HG03469 (cell line): ENCODE data around the gene RAB3A.
"Not testable (repeated sequence)": the region's sequence is repeated elsewhere in the genome, so short reads cannot be mapped to it uniquely, and the experiment has no call there.

Experiments
- ATAC-seq: cut with Tn5 transposase; IDR thresholded peaks from one replicate; pipeline ENCODE4 v1.9.1; 2021; ENCODE audit warnings: mild to moderate bottlenecking, moderate library complexity, moderate number of reproducible peaks; ENCODE audit not compliant: unreplicated experiment

RAB3A gene

DNA sequence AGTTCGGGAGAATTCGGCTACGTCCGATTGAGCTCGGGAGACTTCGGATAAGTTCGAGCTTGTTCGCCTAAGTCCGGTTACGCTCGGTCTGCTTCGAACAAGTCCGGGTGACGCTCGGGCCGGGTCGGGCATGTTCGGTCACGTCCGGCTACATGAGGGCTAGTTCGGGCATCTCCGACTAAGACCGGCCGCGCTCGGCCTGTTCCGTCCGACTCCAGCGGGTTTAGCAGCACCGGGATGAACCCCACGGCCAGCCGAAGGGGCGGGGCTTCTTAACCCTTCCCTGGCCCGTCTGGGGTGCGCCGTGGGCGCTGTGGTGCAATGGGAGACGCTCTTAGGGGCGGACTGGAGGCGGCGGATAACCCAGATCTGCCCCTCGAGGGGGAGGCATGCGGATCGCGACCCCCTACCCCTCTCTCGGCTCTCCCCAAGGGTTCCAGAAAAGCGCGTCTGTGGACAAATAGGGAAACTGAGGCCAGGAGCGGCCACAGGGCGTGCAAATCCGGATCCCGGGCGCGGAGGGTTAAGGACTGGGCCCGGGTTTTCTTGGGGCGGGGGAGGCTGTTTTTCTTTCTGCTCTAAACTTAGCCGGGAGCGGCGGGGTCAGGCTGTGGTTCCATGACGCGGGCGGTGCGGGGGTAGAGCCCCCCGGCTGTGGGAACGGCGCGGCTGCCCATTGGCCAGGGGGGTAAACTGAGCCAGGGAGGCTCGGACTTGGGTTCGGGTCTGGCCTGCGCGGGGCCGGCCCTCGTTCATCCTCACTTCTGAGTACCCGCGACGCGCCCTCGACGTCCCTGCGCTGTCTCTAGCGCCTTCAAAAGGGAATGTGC is 20.9 kb upstream of the RAB3A start:
- peak; percentile 59 for ATAC-seq

DNA sequence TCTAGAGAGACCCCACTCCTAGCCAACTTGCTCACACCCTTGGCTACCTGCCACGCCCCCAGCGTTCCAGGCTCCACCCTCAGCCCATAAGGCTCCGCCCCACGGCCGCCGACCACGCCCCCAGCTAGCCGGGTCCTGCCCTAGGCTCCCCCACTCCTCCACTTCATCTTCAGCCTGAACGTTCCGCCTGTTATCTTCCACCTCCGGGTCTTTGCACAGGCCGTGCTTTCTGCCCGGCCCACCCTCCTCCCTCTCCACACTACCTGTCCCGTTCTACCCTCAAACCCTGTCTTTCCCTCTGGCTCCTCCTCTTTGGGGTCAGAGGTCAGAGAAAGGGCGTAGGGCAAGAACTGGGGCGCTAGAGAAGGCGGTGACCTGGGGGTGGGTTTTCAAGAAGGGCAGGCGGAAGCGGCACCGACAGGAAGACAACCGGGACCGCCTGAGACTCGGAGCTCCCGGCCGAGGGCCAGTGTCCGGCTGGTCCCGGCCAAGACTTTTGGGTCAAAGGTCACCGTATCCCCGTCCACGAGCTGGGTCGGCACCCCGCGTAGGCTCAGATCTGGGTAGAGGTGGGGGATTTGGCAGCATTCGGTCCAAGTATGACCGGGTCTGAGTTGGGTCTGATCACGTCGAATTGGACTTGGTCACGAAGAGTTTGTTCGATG is 20.1 kb upstream of the RAB3A start:
- ATAC-seq = no peak

DNA sequence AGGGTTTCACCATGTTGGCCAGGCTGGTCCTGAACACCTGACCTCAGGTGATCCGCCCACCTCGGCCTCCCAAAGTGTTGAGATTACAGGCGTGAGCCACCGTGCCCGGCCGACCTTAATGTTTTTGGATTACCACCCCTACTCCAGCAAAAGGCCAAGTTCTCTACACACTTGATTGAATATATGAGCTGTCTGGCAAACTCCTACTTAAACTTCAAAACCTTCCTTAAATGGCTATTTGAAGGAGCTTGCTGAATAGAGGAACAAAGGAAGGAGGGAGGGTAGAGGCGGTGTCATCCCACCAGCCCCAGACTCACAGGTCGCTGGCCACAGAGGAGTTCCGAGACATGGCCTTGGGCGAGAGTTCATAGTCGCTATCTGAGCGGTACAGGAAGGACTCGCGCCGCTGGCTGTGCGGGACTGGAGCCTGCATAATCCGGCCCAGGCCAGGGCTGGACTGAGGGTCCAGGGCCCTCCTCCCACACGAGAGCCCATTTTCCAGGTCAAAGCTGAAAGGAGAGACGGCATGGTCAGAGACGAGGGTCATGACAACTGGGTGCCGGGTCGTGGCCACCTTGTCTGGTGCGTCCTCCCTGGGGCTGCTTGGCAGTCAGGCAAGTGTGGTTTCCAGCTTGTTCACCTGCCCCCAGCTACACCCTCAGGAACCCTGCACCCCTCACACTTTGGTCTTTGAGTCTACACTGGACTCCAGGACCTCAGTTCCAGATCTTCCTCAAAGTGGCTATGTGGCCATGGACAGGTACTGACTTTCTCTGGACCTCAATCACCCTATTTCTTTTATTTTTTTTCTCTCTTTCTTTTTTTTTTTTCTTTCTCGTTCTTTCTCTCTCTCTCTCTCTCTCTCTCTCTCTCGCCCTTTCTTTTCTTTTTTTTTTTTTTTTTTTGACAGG is 18.2 kb upstream of the RAB3A start:
- no peak for ATAC-seq

DNA sequence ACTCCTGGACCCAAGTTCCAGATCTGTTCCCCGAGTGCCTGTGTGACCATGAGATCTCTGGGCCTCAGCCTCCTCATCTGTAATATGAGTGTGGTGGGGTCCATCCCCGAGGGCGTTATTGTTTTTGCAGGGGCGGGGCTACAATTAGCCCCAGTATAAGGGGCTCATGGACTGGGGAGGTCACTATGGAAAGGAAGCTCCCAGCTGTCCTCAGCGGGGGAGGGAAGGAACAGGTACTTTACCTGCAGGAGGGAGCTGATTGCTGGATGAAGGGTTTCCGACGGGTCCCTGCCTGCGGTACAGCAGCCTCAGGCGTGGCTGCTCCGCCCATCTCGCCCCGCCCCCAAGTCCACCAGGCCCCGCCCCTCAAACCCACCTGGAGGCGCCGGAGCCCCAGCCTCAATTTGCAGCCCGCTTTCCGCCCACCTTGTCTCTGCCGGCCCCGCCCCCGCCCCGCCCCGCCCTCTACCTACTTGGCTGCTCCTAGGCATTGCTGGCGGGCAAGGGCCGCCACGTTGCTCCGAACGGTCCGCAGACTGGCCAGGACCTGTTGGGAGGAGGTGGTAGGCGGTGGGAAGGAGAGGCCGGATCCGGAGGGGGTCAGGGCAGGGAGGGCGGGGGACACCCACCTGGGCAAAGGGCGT is 16.9 kb upstream of the RAB3A start:
- ATAC-seq = no peak

DNA sequence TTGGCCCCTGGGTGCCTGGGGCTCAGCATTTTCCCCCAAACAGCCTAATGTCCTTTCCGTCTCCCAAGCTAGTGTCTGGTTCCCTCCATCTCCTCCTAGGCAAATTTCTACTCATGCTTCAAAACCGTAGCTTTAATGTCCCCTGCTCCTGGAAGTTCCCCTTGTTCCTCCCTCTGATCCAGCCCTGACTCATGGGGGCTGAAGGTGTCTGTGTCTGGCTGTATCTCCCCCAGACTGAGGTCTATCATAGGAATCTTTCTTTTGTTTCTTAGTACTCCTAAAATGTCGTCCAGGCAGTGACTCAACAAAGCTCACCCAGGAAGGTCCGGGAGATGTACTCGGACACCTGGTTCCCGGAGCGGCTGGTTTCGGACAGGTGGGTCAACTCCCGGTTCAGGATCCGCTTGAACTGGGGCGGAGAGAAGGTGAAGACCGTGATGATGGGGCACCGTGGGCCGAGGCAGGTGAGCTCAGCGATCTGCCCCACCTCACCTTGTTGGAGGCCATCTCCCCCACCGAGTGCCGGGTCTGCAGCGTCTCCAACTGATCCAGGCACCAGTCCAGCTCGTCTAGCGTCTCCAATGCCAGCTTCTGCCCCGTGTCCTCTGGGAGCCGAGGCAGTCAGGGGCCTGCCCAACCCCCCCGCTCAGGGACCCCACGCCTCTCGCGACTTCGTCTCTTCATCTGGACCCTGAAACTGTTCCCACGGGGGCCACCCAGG is 16.2 kb upstream of the RAB3A start:
- no peak for ATAC-seq

DNA sequence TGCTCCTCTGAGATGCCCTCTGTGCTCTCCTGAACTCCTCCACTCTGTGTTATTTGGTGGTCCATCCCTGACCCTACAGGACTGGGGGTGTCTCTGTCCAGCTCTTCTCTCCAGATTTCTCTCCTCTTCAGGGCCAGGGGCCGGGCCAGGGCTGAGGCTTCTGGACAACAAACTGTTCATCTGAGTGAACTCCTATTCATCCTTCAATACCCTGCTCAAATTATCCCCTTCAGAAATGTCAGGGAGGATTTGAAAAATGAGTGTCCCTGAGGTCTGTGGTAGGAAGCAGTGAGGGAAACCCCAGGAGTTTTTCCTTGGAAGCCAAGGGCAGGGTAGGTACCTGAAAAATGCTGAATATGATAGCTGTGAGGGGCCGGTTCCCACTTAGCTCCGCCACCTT is 14.8 kb upstream of the RAB3A start:
- ATAC-seq = no peak

DNA sequence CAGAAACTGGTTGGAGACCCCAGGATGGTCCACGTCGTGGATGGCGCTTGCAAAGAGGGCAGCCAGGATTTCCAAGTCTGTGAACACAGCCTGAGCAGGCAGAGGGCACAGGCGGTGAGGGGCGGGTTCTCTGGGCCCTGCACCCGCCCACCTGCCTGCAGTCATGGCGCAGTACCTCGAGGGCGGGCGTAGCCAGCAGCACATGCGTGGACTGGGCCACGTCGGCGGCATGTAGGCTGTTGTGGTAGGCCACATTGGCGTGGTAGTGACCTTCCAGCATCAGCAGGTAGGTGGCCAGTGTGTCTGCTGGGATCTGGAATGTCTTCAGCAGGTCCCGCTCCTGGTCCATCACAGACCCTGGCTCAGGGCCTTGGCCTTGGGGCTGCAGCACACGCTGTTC is 14.3 kb upstream of the RAB3A start:
- no peak for ATAC-seq

DNA sequence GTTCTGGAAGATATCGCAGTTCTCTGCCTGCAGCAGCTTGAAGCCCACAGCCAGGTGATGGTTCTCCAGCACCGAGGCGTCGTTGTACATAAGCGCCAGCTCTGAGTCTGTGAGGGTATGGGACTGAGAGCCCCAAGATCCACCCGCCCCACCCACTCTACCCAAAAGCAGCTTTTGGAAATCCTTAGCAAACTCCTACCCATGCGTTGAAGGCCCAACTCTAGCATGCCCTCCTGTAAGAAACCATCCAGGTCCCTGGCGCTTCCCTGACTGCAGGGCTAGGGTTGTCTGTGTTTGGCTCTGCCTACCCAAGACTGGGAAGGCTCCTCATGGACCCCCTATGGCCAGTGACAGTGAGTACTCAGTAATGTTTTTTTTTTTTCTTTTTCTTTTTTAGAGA is 12.9 kb upstream of the RAB3A start:
- no peak for ATAC-seq

DNA sequence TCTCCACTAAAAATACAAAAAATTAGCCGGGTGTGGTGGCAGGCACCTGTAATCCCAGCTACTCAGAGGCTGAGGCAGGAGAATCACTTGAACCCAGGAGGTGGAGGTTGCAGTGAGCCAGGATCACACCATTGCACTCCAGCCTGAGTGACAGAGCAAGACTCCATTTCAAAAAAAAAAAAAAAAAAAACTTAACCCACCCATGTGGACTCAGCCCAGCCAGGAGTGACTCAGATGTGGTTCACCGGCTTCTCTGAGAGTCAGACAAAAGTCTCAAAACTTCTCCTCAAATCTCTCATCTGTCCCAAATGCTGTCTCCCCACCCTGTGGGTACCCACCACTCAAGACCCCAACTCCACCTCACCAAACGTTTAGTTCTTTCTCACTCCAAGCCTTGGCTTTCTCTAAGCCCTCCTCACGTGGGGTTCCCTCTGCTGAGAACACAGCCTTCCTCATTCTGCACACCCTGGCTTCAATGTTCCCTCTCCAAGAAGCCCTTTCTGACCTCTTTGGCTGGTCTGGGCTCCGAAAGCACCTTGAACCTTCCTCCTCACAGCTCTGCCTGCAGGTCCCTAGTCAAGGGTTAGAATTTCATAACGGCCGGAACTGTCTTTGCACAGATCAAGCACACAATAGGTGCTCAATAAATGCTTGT is 11.1 kb upstream of the RAB3A start:
- no peak for ATAC-seq

DNA sequence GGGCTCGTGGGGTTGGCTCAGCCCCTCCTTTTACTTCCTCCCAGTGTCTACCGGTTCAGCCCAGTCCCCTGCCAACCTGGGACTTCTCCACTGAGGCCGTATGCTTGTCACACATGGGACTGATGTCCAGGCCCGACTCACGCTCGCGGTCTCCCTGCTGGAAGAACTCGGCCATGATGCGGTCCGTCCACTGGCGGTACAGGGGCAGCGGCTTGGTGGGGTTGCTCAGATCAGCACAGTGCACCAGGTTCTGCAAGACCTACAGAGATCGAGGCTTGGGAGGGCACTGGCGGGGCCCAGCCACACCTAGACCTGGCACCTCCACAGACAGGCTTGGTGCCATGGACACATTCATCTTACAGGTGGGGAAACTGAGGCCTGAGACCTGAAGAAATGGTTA is 7.8 kb upstream of the RAB3A start:
- ATAC-seq = no peak

DNA sequence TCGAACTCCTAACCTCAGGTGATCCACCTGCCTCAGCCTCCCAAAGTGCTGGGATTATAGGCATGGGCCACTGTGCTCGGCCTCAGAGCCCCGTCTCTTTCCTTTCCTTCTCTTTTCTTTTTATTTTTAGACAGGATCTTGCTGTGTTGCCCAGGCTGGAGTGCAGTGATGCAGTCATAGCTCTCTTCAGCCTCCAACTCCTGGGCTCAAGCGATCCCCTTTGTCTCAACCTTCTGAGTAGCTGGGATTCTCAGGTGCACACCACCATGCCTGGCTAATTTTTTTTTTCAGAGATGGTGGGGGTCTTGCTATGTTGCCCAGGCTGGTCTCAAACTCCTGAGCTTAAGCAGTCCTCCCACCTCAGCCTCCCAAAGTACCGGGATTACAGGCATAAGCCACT is 6.1 kb upstream of the RAB3A start:
- ATAC-seq = not testable (repeated sequence)

DNA sequence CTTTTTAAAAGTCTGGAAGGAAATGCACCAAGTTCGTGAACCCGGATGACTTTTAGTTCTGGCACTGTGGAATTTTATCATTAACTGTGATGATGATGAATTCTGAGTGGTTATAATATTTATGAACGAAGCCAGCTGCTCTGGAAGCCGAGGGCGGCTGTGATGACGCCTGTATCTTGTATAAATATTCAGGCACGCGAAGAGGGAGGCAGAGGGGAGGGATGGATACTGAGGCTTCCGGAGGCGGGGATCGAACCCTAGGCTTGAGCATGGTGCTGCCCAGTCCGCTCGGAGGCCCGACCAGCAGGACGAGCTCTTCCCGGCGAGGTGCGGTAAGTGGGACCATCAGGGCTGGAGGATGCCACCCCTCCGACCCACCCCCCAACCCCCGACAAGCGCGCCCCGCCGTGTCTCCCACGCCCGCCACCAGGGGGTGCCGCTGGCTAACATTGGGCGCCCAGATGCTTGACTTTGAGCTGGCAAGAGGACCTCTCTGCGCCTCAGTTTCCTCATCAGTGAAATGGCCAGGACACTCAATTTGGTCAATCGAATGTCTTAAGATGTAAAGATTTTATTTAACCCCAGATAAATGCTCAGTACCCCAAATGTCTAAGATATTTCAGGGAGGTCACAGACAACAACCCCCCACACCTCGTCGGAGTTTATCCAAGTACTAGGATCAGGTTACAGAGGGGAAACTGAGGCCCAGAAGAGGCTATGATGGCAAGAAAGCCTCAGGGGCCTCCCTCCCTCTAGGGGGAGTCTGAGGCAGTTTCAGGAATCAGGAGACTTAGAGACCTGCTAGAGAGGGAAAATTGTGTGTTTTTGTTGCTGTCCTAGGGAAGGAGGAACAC is 4.5 kb upstream of the RAB3A start:
- no peak for ATAC-seq

DNA sequence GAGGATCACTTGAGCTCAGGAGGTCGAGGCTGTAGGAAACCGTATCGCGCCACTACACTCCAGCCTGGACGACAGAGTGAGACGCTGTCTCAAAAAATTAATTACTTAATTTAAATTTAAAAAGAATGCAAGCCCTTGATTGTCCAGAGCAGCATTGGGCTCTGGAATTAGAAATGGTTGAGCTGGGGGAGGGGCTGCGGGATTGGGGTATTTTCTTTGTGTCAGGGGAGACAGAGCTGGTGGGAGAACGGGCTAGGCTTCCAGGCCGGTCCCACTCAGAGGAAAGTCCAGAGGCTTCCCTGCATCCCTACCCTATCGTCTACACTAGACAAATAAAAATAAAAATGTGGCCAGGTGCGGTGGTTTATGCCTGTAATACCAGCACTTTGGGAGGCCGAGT is 2.2 kb upstream of the RAB3A start:
- ATAC-seq = no peak

DNA sequence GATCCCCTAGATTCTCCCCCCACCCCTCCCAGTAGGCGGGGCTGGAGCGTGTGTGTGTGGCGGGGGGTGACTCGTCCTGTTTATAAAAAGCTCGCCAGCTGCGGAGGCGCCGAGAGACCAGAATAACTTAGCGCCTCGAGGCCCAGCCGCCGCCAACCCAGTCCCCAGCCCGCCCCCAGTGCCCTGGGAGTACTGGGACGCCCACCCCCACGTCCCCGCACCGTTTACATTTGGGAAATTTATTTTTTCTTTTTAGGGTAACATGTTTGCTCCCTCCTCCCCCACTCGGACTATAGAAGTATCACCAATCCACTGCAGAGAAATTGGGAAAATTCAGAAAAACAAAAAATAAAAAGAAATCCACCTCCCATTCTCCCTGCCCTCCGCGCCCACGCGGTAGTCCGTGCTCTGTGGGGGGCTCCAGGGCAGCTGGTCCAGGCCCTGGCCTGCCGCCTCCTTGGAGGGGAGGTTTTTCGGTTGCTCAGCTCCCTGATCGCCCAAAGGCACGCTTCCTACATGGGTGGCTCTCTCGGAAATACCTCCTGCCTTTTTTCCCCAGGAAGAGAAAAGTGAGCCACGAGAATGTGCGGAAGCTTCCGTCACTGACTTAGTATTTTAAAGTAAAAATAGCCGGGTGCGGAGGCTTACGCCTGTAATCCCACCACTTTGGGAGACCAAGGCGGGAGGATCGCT is 1.5 kb upstream of the RAB3A start:
- no peak for ATAC-seq

DNA sequence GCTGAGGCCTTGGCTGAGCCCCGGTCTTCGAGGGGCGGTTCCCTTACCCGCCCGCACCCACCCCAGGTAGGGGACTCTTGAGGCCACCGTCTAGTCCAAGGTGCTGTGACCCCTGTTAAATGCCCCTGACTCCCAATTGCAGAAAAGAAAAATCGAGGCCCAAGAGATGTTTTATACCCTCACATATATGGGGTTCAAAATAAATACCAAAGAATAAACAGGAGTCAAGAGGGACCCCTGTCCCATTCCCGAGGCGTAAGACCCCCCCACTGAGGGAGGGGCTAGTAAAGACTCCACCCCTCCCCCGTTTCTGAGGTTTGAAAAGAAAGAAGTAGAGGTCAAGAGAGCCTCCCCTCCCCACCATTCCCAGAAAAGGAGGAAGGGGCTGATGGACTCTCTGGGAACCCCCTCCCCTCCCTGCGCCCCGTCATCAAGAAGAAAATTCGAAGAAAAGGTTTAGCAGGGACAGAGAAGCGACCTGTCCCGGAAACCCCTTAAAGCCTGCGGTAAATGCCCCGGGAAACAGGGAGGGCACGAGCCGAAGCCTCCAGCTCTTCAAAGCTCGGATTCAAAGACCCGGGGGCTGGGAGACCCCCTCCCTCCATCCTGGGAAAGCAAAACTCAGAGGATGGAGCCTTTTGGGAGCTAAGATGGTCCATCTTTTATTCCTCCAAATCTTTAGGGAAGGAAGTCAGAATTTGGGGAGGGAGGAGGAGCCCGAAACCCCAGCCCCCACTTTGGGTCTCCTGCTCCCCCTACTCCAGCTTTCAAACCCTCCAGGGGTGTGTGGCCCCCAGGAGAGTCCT is 755 bp upstream of the RAB3A start:
- ATAC-seq = peak; percentile 1

DNA sequence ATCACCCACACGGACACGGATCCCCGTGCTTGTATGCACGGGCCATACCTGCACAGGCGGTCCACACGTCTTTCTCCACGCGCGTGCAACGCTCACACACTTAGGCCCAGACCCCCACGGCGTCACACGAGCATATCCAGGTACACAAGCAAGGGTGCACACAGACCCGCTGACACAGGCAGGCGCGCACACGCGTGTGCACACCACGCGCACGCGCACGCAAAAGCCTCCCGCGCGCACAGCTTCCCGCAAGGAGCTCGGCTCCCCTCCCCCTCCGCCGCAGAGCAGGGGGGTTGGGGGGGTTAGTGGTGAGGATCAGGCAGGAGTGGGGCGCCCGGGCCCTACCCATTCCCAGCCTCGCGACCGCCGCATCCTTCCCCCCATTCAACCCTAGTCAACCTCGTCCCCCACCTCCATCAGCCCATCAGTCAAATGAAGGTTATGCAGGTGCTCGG is 407 bp downstream of the RAB3A start:
- ATAC-seq = no peak

DNA sequence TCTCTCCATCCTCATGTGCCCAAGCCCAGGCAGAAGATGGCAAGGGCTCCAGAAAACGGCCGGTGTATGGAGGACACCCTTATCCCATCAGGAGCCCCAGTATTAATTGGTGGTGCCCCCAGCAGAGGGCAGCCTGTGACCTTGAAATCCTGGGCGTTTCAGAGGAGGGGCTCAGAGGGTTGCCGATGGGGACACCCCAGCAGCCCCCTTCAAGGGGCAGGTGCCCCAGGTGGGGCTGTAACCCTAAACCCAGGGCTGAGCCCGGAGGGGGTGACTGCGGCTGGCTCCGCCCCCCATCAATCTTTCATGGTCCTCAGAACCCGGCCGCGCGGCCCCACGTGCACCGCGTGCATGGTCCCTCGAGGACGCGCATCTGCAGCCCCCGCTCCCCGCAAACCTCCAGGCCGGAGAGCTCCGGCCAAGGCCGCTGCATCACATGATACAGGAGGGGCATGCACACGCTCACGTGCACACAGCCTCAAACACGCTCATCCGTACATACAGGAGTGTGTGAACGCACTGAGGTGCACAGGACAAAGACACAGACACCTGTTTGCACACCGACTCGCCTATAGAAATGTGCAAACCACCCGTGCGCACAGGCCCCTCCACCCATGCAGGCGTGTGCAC is 949 bp downstream of the RAB3A start:
- no peak for ATAC-seq
